ENCODE data around the gene POTEF.
"Not testable (repeated sequence)": the region's sequence is repeated elsewhere in the genome, so short reads cannot be mapped to it uniquely, and the experiment has no call there.

- TF ChIP-seq, protein P1, sequence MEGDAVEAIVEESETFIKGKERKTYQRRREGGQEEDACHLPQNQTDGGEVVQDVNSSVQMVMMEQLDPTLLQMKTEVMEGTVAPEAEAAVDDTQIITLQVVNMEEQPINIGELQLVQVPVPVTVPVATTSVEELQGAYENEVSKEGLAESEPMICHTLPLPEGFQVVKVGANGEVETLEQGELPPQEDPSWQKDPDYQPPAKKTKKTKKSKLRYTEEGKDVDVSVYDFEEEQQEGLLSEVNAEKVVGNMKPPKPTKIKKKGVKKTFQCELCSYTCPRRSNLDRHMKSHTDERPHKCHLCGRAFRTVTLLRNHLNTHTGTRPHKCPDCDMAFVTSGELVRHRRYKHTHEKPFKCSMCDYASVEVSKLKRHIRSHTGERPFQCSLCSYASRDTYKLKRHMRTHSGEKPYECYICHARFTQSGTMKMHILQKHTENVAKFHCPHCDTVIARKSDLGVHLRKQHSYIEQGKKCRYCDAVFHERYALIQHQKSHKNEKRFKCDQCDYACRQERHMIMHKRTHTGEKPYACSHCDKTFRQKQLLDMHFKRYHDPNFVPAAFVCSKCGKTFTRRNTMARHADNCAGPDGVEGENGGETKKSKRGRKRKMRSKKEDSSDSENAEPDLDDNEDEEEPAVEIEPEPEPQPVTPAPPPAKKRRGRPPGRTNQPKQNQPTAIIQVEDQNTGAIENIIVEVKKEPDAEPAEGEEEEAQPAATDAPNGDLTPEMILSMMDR (IDR thresholded peaks at IDR 0.05) = not testable (repeated sequence)
- peak in 1 of 2 donors; percentile 41 for TF ChIP-seq POLR2A (IDR thresholded peaks at IDR 0.05)
These were observed 16.0 kb upstream of the POTEF start, which contains the start of gene CCDC74B for GRCh38 chr2:130145006-130145414.
